NCI-H2196 treated with DMSO at 0.1 percent for 48 hours (cell line): ENCODE data around the gene HOXB9.
A peak's percentile ranks its signal among the peaks of the same experiment; 100 is the strongest.

ENCODE experiments used
- DNase-seq: peaks from one replicate; lab custom pipeline; 2025; ENCODE audit not compliant: unreplicated experiment; lab: John Stamatoyannopoulos, UW

The HOXB9 gene

DNA sequence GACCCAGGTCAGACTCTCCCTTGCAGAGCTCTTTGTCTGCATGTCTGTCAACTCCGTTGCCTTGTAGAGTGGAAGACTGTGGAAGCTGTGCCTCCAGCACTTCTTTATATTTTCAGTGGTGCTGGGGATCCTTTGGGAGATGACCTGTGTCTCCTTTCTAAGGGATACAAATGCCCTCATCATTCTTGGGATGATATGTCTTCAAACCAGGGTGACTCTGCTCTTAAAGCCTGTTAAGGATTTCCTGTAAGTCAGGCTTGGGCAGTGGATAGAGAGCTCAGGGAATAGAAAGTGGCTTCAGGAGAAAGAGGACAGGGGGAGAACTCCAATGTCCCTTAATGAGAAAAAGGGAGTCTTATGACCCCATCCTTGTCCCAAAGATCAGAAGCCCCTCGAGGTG lies 37.6 kb downstream of the HOXB9 start:
- DNase-seq = no peak

DNA sequence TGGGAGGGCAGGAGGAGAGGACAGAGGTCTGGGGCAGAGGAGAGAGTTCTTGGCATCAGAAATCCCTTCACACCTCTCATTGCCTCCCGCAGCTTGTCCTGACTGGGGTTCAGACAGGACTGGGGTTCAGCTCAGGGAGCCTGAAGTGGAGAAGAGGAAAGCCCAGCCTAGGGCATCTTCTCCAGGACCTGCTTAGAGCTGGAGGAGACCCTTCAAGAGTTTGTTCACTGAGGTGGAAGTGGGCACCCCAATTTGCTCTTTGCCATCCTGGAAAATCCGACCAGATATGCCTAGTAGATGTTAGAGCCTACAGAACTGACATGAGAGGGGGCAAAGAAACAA lies 38.1 kb downstream of the HOXB9 start:
- DNase-seq = no peak

DNA sequence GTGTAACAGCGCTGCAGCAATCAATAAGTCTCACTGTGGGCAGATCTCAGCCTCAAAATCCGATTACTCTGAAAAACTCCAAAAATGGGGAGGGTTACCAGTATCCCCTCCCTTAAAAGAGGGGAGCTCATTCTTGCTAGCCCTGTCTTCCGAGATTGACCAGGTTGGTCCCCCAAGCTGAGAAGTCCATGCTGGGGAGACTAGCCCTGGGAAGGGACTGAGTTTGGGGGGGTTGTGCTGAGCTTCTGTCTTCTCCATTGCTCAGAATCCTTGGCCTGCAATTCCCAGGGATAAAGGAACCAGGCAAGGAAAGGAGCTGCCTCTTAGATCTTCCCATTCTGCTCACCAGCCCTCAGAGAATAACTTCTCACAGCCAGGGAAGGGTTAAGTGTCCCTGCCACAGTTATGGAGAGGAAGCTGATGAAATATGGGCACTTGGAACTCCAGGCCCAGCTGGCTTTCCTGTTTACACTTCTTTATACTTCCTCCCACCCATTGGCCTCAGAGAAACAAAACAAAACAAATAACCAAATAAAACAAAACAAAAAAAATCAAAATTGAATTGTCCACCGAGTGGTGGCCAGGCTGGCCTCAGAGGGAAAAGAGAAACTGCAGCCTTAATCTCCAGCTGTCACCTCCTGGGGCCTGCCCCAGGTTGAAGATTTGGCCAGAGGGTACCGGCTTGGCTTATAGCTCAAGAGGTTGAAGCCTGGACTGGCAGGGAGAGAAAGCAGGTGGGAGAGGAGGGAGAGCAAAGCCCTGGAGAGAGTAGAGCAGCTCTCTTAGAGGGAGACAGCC lies 38.7 kb downstream of the HOXB9 start:
- DNase-seq = peak; percentile 74

DNA sequence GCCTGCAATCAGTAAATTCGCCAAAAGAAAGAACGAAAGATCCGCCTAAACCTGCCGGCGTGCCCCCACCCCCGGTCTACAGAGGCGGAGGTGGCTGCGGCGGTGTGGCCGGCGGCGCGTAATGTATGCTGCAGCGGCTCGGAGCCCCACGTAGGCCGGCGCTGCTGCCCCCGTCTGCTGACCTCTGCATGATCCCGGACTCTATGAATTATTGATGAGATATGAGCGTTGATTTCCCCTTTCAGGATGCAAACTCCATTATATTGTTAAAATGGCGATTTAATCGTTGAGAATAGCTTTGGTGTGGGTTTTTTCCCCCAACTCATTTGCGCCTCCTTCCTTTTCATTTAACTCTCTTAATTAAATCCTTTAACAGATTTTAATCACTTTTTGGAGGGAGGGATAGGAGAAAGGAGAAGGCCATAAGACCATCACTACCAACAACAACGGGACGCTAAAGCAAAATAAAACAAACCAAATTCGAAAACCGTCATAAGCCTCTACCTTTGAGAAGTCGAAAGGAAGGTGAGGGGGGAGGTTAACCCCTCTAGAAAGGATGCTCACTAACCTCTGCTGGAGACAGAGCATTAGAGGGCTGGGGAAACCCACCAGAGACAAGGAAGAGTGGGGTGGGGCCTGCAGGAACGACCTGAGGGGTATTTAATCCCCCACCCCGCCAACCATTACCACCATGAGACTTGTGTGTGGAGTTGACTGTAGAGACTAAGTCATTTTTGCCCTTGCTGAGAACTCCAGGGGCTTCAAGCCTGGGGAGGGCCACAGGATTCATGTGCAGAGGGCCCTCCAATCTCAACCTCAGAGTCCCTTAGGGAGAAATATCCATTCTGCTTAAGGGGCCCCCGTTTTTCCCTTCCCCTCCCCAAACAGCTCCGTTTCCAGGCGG lies 39.6 kb downstream of the HOXB9 start:
- no peak for DNase-seq

DNA sequence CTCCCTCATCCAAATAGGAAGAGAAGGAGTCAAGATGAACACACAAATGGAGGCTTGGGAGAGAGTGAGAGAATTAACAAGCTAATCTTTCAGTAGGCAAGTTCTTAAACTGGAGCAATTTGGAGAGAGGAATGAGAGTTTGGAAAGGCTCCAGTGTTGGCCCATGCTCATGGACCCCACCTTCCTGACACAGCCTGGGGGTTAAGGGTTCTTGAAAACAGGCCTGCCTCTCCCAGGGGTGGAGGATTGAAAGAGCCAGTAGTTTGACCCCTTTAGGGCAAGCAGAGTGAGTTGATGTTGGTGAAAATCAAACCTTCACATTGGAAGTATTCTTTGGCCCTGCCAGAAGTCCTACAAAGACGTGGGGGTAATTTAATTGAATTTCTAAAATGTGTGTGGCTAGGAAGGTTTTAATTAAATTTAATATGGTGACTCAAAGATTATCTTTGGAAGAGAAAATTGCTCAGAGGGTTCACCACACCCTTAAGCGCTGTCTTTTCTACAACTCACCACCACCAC lies 41.9 kb downstream of the HOXB9 start:
- no peak for DNase-seq

DNA sequence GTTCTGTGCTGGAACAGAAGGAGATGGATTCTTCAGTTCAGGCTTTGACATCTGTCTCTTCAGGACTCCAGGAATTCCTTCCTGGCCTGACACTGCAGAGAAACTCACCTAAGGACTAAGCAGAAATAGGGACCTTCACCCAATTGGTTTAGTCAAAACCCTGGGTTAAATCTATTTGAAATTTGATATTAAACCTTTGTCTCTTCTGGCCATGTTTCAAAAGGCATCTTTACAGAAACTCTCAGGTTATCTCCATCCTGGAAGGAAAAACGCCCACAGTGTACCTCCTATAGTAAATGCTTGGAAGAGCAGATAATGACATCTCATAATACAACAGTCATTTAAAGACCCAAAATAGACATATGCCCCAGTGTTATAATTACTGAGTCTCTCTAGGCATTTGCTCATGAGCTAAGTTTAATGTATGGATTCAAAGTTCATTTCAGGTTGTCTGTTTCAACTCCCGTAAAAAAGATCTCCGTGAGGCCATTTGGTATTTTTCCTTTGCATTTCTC lies 42.4 kb downstream of the HOXB9 start:
- no peak for DNase-seq

DNA sequence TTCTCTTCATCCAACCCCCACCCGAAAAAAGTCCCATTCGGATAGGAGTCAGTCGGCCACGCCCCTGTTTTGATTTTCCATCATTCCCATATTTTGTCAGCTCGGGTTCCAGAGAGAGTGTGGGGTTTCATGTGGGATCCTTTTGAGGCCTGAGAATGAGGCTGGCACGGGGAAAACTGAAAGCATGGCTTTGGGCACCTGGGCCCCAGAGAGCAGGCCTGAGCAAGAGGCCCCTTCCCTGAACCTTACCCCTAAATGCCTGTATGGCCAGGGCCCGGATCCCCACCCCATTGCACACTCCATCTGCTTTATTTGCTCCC lies 43.4 kb downstream of the HOXB9 start:
- no peak for DNase-seq

DNA sequence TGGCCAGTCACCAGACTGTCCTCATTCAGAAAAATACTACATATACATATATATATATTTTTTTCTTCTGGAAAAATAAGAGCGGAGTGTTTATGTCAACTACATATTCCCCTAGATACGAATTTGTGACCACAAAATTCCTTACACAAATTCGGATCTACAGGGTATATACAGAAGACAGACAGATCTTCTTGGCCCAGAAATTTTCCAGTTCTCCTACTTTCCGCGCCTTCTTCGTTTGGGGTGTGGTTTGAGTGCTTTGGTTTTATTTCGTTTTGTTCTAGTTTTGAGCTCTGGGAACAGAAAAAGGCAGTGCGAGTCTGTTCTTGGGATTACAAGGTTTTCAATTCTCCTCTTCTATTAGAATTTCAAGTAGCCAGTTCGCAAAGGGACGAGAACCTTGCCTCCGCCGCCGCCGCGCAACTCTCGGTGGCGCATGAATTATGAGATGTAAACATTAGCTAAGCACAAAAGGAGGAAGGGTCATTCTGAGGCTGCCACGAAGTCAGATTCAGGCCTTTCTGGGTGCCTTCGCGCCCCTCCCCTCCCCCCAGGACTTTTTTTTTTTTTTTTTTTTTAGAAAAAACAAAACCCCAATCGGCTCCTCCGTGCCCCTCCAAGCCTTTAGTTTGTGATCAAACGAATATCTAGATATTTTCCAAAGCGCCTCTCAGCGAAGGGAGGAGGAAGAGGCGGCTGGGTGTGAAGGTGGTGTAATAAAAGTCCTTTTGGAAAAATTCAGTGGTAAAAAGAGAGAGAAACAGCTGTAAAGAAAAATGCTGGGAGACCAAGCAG lies 46.2 kb downstream of the HOXB9 start:
- DNase-seq = no peak

DNA sequence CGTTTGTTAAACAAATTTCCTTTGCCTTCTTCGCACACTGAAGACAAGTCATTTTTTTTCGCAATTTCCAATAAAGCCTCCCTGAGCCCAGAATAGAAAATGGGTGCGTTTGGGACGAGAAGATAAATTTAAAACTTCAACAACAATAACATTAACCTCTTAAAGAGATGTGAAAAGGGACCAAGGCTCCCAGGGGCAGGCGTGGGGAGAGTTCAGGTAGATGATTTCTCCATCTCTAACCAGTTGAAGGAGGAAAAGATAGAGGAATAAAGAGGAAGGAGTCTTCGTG lies 46.7 kb downstream of the HOXB9 start:
- DNase-seq = no peak

DNA sequence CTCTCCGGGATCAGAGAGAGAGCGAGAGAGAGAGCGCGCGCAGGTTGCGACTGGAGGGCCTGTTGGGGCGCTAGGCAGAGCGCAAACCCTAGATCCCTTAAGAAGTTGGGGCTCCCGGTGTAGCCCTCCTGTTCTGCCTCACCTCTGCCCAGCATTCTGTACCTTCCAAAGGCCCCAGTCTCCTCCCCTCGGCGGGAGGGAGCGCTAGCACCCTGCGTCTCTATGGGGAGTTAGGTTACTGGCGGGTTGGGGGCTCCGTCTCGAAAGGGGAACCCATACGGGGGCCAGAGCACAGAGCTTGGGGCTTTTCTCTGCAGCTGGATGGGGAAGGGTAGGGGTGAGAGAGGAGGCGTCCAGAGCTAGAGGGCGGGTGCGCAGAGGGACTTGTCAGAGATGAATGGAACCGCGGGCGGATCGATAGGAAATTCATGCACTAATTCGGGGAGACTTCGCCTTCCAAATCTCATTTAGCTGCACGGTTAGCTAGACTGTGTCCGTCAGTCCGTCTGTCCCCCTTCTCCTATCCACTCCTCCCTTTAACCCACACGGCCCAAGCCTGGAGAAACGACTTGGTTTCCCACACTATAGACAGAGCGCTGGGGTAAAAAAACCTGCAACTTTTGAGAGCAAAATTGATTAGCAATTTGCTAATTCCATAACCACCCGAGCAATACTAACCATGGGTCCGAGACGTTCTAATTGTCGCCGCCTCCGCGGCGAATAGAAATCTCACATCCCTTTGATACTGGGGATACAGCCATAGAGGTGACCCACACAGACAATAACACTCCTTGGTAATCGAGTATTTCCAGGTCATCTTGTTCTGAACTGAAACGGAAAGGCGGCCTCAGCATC lies 47.3 kb downstream of the HOXB9 start:
- no peak for DNase-seq

DNA sequence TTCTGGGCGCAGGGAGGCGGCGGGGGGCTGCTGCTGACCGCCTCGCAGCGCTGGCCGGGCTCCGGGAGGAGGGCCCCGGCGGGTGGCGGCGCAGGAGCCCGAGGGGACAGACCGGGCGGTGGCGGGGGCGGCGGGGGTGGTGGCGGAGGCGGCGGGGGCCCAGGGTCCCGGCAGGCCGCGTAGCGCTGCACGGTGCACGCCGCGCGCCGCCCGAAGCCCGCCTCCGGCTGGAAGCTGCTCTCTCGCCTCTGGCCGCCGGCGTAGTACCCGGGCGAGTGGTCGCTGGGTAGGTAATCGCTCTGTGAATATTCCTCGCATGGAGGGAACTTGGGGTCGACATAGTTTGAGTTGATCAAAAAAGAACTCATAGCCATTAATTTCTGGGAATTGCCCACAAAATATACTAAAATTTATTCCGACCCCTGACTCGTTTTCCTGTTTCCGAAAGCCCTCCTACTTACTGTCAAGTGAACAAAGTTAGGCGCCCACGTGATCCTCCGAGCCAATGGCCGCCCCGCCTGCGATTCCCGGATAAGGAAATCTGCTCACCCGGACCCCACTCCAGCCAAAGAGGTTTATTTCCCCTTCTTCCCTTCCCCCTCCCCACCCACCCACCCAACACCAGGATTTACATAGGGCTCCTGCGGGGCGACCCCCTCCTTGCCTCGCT lies 48.1 kb downstream of the HOXB9 start, which contains the start of gene HOXB4:
Gene HOXB4, minus strand, starts transcription at position 405 of the 670 bp plus-strand sequence. Its CDS starts 31 bp downstream, at position 374.
- DNase-seq = no peak

DNA sequence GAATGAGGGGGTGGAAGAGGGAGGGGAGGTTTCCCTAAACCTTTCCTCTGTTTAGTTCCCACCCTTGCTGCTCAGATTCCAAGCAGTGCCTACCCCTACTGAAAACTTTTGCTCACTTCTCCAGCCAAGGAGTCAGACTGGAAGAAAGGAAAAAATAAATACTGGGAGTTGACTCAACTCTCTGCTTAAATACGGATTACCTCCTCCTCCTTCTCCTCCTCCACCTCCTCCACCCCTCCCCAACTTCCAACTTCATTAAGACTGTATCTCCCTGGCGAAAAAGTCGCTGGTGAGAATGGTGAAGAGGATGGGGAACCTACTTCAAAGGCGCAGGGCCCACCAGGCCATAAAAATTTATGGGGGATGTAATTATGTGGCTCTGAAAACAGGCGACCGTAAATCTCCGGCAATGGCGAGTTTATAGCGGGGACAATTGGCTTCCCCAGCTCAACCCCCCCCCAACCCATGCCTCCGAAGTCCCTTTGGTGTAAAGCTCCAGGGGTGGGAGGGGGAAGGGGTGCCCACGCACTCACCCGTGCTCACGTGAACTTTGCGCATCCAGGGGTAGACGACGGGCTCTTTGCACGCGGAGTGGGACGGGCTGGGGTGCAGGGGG lies 48.7 kb downstream of the HOXB9 start:
- no peak for DNase-seq

DNA sequence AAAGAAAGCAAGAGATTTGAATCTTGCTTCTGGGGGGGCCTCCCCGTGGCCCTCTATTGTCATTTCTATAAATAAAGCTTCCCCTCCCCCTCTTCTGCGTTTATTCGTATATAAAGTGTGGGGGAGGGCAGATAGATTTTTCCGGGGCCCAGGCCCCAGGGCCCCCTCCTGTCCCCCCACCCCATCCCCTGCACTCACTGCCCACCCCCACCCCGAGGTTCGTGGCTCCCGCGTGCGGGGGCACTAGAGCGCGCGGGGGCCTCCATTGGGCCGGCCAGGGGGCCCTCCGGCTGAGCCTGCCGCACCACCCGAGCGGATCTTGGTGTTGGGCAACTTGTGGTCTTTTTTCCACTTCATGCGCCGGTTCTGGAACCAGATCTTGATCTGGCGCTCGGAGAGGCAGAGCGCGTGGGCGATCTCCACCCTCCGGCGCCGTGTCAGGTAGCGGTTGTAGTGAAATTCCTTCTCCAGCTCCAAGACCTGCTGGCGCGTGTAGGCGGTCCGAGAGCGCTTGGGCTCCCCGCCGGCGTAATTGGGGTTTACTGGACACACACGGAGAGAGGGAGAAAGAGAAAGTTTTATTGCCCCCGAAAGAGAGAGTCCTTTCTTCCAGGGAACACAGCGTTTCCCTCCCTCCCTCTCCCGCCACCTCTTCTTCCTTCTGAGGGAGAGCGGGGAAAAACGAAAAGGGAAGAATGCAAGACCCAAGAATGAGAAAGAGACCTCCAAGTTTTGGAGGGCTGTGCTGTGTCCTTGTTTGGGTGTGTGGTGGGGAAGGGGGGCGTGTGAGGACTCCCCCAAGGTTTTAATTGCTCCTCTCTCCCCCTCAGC lies 49.5 kb downstream of the HOXB9 start:
- no peak for DNase-seq

DNA sequence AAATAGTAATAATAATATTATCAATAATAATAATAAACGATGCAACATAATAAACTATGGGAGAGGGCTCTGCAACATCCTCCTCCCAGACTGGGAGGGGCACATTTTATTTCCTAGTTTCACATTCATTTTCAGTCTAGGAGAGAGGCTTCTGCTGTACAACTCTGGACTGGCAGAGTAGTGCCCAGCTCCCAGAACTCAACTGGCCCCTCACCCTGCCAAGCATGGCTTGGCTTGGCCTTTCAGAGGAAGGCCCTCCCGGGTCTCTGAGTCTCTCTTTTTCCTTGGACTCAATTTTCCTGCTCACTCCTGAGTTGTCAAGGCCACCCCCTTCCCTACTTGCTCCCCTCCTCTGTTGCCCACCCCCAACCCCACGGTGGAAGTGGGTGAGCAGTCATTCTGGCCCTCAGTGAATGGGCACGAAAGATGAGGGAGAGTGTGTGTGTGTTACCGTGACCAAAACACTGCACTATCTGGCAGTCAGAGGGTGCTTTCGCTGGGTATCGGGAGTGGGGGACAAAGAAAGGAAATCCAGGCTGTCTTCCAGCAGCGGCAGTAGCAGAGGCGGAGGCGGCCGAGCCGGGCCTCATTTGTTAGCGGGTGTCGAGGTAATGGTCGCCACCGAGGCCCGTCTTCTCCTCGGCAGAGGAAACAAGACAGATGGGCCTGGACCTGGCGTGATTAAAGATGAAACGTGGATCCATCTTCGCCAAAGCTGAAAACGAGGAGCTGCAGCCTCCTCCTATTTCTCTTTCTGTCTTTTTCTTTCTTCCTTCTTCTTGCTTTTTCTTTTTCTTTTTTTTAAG lies 50.3 kb downstream of the HOXB9 start:
- DNase-seq = no peak

DNA sequence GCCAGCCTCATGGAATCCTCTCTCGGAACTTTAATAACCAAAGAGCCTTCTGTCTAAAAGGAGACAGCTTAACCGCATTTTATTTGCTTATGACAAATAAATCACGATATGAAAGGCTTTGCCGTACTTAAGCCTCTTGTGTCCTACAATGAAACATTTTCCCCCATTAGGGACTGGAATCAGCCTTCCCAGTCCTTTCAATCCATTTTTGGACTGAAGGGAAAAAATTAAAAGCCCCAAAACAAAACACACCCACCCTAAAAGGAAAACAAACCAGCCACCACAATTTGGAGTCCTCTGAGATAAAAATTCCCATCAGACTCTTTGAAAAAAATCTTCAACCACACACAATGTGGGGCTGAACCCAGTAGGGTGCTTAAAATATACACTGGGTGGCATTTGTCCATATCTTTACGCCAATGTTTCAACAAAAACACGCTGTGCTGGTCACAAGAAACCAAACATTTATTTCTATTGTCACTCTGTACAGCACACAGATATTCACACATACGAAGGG lies 51.0 kb downstream of the HOXB9 start:
- no peak for DNase-seq

DNA sequence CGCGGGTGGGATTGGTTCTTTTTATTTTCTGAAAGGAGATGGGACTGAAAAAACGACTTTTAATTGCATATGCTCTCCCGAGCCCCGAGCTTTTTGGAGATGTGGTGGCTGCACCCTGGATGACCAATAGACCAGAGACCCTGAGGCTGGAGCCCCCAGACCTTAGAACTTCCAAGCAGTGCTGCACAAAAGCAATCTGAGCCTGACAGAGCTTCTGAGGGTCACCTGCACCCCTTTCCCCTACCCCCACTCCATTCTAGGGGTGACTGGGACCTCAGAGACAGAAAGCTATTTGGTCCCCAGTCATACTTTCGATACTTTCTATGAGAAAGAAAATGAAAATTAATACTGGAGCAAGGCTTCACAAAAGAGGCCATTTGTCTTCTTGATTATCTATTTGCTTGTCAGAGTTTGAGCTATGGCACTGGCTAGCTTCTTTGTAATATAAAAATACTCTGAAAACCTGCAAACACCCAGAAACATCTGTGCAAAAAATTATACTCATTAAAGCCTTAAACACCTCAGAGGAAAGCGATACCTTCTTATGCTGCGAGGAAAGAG lies 51.6 kb downstream of the HOXB9 start:
- no peak for DNase-seq

DNA sequence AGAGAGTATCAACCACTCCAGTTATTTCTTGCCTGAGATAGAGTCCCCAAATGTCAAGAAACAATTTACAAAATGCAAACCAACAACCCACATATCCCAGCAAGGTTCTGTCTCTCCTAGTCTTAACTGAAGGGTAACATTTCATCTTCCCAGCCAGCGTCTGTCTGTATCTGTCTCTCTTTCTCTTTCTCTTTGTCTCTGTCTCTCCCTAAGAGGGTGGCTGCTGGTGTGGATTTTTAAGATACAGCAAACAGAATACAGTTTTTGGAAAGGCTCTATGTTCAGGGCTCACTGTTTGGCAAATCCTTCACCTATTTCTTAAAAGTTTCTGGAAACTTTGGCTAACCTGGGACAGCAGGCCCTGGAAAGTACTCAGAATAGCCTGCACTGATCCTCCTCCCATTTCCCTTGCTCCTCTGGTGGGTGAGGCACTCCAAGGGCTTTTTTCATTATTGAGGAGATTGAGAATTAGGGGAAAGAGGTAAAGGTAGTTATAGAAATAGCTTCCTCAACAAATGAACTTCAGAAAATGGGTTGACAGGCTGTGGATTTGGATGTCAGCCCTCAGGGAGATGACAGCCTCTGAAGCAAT lies 54.2 kb downstream of the HOXB9 start:
- DNase-seq = no peak
